IPS-11a (cell line): Measurements from ENCODE around the gene BCAP31.
"Not testable (repeated sequence)": the region's sequence is repeated elsewhere in the genome, so short reads cannot be mapped to it uniquely, and the experiment has no call there.

Source experiments
- H3K4me3 ChIP-seq: one replicate; pipeline ENCODE4 v1.5.1; 2013; ENCODE audit warnings: low read depth, low read length, control low read depth

The BCAP31 gene

DNA sequence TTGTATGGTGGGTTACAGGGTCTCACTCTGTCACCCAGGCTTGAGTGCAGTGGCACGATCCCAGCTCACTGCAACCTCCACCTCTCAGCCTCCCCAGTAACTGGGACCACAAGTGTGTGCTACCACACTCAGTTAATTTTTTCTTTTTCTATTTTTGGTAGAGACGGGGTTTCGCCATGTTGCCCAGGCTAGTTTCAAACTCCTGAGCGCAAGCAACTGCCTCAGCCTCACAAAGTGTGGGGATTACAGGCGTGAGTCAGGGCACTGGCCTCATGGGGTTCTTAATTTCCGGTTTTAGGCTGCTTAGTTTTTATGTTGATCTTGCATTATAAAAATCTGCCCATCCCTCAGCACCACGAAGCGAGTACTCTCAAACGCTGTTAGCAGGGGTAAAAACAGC is 6.7 kb downstream of the BCAP31 start:
- no peak overlapping the region for H3K4me3 ChIP-seq

DNA sequence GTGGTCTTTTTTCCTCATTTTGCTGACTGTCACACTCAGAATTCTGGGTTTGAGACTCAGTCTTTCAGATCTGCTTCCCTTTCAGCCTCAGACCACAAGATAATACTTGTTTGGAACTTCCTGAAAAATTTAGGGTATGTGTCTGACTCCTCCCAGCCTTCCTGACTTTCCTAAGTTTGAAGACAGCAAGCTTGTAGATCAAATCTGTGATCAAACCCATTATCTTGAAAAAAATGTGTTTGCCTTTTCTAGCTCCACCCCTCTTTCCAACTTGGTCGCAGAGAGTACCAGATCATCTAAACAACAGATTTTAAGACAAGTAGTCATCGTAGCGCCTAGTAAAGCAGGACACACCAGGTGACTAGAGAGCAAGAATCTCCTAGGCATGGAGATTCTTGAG is 9.9 kb downstream of the BCAP31 start:
- no peak overlapping the region for H3K4me3 ChIP-seq

DNA sequence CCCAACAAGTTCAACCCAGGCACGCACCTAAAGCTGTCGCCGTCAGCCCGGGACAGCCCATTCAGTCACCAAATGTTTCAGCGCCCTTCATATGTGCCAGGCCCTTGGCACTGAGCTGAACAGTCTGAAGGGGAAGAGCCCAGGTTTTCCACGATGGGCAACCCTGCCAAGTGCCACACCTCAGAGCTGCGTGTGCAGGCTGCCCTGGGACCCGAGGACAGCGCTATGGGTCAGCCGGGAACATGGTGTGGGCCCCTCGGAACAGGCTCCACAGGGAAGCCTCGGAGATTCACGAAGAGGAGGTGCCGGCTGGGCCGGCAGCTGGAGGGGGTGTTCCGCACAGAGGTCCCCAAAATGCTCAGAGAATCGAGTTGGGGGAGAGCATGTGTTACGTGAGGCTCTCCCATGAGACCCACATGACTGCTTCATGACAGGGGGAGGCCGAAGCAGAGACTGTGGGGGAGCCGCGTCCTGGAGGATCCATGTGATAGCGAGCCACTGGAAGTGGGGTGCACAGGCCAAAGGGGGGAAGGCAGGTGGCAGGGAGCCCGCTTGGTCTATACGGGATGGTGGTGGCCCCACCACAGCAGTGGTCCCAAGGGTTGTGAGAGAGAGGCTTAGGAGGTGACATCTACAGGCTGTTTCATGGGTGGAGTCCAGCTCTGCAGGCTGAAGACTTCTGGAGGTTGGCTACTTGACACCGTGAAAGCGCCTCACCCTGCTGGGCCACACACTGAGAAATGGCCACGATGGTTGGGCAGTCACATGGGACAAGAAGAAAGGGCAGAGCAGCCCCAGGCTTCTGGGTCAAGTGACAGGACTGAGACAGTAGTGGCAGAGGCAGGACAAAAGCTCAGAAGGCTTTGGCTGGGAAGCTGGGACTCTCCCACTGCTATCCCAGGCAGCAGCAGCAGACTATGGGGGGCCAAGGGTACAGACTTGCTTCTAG is 14.2 kb downstream of the BCAP31 start:
- no peak overlapping the region for H3K4me3 ChIP-seq

DNA sequence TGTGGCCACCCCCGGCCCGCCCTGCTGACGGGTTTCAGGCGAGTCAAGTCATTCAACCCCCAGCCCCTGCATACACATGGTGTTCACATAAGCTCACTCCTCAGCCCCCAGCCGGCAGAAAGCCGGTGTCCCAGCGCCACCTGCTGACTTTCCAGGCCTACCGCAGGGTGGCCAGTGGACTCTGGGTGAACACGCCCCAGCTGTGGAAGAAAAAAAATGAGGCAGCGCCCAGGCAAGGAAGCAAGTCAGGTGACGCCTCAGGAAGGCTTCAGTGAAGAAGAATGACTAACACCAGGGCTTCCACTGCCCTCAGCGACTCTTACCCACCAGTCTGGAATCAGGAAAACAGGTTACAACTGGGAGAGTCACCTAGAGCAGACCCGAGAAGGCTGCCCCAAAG is 15.8 kb downstream of the BCAP31 start:
- no peak overlapping the region for H3K4me3 ChIP-seq

DNA sequence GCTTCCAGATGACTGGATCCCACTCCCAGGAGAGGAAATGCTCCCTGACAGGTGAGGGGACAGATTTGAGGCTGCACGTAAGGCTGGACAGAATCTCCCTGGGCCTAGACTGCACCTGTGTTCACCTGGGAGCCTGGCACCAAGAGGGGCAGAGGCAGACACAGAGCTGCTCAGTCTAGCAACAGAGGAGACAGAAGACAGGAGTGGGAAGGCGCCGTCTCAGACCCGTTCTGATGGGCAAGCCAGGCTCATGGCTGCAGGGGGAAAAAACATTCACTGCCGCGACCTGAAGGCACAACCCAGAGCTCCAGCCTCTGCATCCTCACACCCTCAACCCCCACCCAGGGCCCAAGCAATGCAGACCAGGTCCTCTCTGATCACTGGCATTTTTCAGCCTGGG is 16.8 kb downstream of the BCAP31 start:
- H3K4me3 ChIP-seq, result no peak overlapping the region

DNA sequence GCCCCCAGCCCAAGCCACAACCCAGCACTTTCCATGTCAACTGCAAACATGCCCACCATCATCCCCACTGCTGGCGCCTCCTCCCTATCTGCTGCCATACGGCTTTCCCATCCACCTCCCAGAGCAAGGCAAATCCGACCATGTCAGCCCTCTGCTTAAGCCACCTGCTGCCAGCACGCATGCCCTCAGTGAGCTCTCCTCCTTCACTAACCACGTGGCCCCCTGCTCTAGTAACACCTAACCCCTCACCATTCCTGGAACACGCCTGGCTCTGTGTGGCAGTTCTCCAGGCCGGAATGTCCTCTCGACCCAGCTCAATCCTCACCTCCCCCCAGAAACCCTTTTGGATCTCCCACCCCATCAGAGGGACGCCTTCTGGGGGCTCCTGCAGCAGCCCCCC is 17.4 kb downstream of the BCAP31 start:
- no peak overlapping the region for H3K4me3 ChIP-seq

DNA sequence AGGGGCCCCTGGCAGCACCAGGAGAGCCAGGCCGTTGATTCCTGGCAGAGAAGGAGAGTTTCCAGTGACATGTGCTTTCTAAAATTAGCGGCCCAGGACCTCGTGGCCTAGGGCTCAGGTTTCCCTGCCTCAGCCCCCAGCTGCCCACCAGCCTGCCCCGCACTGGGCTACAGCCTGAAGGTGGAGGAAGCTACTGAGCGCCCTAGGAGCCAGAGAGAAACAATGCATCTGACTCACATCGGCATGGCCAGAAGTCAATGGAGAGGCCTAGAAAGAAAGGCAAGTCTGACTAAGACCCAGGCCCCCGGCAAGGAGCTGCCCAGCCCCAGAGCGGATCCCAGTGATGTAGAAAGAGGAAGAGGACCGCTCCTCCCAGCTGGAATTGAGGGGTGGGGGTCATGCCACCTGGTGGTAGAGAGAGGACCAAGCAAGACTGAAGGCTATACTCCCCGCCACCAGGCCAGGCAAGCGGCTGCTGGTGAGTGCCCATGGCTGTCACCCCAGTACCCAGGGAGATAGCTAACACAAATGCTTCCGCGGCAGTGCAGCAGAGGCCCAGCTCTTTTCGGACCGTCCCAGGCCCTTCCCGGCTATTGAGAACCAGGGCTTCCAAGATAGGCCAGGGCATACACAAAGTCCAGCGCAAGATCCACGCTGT is 18.7 kb downstream of the BCAP31 start:
- not testable (repeated sequence) for H3K4me3 ChIP-seq

DNA sequence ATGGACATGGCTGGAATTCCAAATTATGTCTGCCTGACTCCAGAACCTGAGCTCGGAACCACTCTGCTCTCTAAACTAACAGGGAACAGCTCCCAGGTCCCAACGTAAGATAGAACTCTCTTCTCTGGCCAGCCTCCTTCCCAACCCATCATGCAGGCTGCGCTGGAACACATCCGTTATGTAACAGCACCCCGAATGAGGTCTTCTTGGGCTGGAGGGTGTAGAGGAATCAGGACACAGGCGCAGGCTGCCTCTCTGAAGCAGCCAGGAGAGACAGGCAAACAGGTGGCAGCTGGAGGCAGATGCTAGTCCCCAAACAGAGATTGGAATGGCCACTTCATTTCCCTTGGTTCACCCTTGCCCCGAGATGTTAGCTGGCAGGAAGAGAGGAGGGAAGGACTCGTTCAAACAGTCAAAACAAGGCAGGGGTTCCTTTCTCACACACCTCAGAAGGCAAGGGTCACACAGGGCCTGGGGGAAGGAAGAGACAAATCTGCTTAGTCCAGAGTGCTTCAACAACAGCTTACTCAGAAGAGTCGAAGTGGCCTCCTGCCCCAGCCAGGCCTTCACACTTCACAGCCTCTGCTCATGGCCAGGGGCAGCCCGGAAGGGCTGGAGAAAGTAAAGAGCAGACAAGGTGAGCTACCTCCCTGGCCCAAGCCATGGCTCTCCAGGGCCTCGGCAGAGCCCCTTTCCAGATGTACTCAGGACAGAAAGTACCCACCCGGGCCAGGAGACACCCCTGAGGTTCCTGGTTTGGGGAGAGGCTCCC is 19.4 kb downstream of the BCAP31 start:
- H3K4me3 ChIP-seq, result not testable (repeated sequence)

DNA sequence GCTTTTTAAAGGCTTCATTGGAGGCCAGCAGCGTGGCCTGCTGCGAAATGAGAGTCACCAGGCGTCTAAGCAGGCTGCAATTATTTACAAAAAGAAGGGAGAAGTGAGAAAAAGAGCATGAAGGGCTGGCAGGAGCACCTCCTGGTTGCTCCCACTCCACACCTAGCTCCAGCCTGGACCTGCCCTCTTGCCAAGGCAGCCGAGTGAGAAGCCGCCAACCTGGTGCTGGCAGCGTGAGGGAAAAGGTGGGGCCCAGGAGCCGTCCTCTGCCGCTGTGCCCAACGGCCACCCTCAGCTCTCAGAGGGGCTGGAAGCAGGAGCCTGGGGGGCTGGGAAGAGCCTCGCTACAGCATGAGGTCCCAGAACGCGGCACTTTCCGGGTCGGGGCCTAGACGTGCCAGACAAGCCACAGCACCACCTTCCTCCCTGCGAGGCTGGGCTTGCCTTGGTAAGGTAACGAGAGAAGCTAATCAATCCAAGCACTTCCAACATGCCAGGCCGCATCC is 20.1 kb downstream of the BCAP31 start:
- H3K4me3 ChIP-seq, result no peak overlapping the region

DNA sequence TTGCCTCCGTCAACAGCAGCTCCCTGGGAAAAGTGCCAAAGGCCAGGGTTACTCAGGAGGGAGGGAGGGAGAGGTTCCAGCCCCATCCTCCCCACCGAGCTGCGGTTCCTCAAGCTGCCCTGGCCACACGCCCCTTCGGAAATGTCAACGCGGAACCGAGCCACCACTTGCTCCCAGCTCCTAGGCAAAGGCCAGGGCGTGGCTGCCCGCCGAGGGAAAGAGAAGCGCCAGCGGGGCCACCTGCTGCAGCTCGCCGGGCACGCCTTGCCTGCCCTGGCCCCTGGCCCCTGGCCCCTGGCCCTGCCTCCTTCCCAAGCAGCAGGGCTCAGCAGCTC is 21.2 kb downstream of the BCAP31 start:
- no peak overlapping the region for H3K4me3 ChIP-seq

DNA sequence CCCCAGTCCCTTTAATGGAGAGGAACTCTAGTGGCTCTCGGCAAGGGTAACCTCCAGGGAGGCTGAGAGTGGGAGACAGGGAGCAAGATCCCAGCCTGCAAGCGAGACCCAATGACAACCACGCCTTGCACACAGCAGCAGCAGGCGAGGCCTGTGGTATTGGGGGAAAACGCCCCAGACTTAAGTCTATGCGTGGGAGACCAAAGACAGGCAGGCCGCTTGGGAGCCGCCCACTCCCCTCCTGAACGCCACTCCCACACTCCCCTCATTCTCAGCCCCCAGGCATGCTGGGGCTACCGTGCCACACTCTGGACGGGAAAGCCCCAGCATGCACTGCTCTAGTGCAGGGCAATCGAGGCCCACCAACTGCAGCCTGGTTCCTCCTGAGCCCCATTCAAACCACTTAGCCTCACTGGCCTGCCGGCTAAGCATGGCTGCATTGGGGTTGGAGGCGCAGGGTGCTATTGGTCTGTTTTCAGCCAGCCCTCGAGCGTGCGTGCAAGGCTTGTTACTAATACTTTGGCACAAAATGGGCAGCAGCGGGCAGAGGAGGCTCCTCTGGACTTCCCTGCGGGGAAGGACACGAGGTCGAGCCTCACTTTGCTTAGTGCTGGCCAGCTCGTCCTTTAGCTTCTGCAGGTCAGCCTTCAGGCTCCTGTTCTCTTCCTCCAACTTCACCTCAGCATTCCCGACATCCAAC is 21.7 kb downstream of the BCAP31 start:
- no peak overlapping the region for H3K4me3 ChIP-seq

DNA sequence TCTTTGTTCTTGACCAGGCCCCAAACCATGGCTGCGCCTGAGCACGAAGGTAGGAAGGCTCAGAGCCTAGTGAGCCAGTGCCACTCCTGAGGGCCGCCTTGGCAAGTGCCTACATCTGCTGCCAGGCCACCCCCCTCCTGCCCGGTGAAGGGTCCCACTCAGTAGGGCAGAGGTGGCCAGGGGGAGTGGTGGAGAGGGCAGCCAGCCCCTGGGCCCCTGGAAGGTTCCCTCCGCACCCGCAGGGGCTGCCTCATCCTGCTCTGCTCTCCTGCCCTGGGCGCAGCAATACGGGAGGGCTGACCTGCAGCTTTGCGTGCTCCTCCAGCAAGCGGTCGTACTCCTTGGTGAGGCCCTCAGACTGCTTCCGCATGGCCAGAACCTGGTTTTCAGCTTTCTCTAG is 22.5 kb downstream of the BCAP31 start:
- H3K4me3 ChIP-seq, result no peak overlapping the region

DNA sequence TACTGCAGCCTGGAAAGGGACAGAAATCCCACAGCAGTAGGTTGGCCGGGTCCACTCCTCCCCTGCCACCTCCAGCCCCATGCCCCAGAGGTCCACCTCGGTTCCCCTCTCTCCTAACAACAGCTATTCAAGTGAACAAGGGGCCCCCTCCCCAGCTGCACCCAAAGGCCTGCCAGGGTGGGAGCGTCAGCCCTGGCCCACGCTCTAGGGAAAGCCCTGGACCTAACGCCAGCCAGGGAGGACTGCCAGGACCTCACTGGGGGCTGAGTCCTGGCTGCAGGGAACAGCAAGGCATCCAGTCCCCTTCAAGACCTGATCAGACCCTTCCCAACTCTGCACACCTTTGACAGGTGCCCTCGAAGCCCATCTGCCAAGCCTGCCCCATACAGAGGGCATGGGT is 23.2 kb downstream of the BCAP31 start:
- H3K4me3 ChIP-seq, result no peak overlapping the region

DNA sequence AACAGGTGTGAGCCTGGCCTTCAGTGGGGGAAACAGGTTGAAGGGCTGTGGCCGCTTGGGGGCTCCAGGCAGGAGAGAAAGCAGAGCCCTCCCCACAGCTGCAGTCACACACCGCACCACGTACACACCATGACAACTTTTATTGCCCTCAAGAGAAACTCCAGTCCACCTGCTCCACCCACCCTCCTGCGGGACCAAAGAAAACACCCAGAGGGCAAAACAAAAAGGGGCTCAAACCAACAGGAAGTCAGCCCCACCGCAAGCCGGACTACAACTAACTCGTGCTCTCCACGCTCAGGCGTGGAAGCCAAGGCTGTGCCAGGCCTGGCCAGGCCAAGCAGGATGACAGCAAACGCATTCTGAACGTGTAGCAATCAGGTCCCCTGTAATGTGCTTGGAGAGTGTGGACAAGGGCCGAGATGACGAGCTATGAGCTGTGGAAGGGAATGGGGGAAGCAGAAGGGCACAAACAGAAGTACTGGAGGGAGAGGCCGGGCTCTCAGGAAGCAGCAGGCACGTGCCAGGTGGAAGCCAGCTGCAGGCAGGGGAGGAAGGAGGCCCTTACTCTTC is 23.7 kb downstream of the BCAP31 start:
- no peak overlapping the region for H3K4me3 ChIP-seq

DNA sequence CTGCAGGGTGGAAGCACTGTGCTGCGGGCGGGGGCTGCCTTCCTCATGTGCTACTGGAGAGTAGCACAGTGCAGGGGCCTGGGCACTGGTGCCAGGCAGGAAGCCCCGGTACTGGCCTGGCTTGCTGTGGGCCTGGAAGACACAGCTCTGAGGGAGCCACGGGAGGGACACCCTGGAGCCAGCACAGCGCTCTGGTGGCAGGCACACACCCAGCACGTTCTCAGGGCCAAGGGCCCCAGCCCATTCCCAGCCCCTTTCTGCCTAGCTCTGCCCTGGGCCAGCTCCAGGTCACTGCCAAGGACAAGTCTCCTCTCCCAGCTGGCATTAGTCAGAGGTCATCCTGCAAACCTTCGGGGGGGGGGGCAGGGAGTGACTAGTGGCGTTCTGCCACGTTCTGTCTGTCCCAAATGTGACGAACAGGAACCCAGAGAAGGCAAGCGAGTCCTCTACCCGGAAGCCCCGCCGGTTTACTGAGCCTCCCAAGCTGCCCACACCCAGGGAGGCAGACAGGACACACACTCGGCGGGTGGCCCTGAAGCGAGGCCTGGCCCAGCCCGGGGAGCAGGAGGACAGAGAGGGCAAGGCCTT is 24.3 kb downstream of the BCAP31 start:
- H3K4me3 ChIP-seq, result not testable (repeated sequence)

DNA sequence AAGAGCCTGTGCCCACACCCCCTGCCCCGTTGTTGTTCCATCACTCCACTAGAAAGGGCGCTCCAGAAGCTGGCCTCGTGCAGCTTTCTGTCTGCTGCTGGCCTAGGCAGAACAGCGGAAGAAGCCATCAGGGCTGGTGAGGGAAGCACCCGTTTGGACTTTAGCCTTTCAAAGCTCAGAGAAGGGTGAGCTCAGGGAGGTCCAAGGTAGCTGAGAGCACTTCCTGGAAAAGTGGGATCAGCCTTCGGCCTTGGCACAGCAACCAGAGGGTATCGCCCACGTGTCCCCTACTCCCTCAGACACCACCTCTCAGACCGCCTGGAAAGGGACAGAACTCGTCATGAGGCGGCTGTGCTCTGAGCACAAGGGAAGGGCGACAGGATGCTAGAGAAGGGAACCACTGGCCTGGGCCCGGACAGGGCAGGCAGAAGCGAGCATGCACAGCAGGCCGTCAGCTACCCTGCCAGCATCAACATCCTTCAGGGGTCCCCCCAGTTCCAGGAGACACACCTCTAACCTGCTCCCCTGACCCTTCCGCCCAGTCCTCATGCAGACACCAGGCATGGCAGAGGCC is 24.9 kb downstream of the BCAP31 start:
- H3K4me3 ChIP-seq, result not testable (repeated sequence)

DNA sequence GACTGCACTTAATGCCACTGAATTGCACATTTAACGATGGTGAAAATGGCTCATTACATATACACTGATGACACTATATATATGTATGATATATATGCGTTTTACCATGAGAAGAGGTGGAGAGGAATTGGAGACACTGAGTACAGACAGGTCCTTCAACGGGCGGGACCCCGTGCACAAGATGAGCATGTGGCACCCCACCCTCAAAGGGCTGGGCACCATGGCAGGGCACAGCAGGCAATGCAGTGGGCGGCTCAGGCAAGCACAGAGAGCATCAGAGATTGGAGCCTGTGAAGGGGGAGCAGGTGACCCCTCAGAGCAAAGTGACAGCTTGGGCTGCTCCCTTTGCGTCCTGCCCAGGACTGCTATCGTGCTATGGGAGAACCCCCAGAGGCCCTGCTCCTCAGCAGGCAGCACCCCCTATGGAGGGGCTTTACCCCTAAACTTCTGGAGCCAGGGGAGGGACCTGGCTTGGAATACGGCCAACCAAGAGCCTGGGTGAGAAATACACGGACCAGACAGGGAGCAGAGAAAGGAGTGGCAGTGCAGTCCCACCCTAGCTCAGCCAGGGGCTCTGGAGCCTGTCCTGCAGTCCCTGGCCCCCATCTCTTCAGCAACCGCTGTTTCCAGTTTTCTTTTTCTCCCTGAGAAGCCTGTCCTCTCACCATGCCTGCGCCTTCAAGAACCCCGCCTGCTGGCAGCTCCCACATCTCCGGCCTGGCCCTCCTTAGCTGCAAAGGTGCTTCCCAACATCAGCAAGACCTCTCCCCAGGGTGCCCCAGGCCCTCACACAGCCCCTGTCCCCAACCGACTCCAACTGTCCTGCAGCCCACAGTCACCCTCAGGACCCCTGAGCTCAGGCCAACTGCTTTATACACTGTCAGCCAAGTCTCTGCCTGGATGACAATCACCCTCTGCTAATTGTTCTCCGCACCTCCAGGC is 26.0 kb downstream of the BCAP31 start:
- H3K4me3 ChIP-seq, result no peak overlapping the region

DNA sequence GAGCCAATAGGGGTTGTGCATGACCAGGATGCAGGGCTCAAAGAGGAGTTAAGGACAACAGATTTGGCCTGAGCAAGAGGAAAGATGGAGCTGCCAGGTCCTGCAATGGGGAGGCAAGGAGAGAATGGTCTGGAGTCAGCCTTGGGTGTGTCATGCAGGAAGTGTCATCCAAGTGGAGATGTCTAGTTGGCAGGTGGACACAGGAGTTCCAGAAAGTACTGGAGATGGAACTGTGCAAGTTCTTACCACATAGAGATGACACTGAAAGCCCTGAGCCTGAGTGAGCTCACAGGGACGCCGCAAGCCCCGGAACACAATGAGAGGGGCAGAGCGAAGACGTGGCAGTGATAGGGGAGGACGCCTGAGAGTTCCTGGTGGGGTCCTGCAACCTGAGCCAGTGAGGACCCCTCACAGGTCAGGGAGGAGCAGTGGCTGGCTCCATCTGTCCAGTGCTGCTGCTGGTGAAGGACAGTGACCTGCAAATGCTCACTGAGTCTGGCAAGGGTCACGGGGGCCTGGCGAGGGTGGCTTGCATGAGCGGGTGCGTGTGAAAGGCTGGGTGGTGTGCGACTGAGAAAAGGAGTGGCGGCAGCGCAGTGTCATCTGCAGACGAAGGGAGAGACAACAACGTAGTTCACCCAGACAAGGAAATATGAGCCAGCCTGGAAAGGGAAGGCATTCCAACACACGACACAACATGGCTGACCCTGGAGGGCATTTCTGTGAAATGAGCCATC is 27.0 kb downstream of the BCAP31 start:
- H3K4me3 ChIP-seq, result not testable (repeated sequence)
